Panc1 (cell line): Measurements from ENCODE around the gene ARHGAP44. TPM values are rescaled to one million over a fixed set of nuclear protein-coding genes. Genes with fewer than 3 reads are reported as not detected.

ENCODE experiments used
- ATAC-seq: fragments of 200-7000 bp; cut with Tn5 transposase; 2 replicates; pipeline ENCODE4 v1.9.1; 2020; ENCODE audit warnings: mild to moderate bottlenecking, moderate library complexity
- BruUV-seq: library from RNA; stranded (reverse); fragments of 400-500 nt; replicated peaks from 2 replicates; lab custom pipeline; 2021; lab: Mats Ljungman, UMichigan
- CTCF ChIA-PET: fragments of 300-600 bp; sonication (Branson Sonifier 250); formaldehyde crosslinking; loops from one replicate; lab custom pipeline; 2022; ENCODE audit warnings: antibody characterized with exemption; lab: Charles Lee
- POLR2A ChIA-PET: fragments of 300-600 bp; sonication (Branson Sonifier 250); formaldehyde crosslinking; loops from one replicate; lab custom pipeline; 2022; ENCODE audit warnings: antibody characterized with exemption; lab: Charles Lee
- DNase-seq: peaks from one replicate; pipeline ENCODE4 v3.0.0-alpha.2; 2010; ENCODE audit warnings: low read depth, low spot score
- H3K27ac ChIP-seq: 2 replicates; pipeline ENCODE4 v1.5.1; 2011; ENCODE audit warnings: mild to moderate bottlenecking, low read length, inconsistent platforms
- H3K27me3 ChIP-seq: fragments of 200-500 bp; sonication (Bioruptor generic); 2 replicates; pipeline ENCODE4 v1.6.0; 2014; ENCODE audit warnings: low read length, inconsistent platforms; ENCODE audit not compliant: control insufficient read depth, insufficient read depth
- H3K36me3 ChIP-seq: fragments of 200-500 bp; sonication (Bioruptor generic); 2 replicates; pipeline ENCODE4 v1.5.1; 2014; ENCODE audit warnings: inconsistent platforms, mild to moderate bottlenecking, low read length, moderate library complexity; ENCODE audit not compliant: control insufficient read depth, insufficient read depth
- H3K4me1 ChIP-seq: 2 replicates; pipeline ENCODE4 v1.5.1; 2011; ENCODE audit warnings: inconsistent platforms, mild to moderate bottlenecking, low read length, moderate library complexity; ENCODE audit not compliant: control insufficient read depth, insufficient read depth
- H3K4me3 ChIP-seq, 2 experiments: 2 replicates each; pipeline ENCODE4 v1.5.1; 2011 to 2012; ENCODE audit warnings: low read depth in 2 of 2, low read length in 2 of 2, mild to moderate bottlenecking in 2 of 2, inconsistent platforms in 1 of 2, moderate library complexity in 1 of 2
- H3K9me3 ChIP-seq: fragments of 200-500 bp; sonication (Bioruptor generic); 2 replicates; pipeline ENCODE4 v1.5.1; 2014; ENCODE audit warnings: low read depth, mild to moderate bottlenecking, inconsistent platforms, low read length, moderate library complexity; ENCODE audit not compliant: control insufficient read depth, insufficient read depth
- CTCF ChIP-seq: fragments of 450-650 bp; IDR thresholded peaks from 2 replicates; pipeline ENCODE4 v1.5.1; 2017; ENCODE audit warnings: mild to moderate bottlenecking
- POLR2AphosphoS5 ChIP-seq: IDR thresholded peaks from 2 replicates; pipeline ENCODE4 v1.6.1; 2012; ENCODE audit warnings: mild to moderate bottlenecking, low read depth, low read length, moderate library complexity
- REST ChIP-seq, 2 experiments: IDR thresholded peaks; 2 replicates each; pipeline ENCODE4 v1.6.1; 2011 to 2012; ENCODE audit warnings: low read depth in 2 of 2, control low read depth in 1 of 2, low read length in 1 of 2, mild to moderate bottlenecking in 1 of 2, moderate library complexity in 1 of 2; ENCODE audit not compliant: insufficient read depth in 1 of 2
- SIN3A ChIP-seq: IDR thresholded peaks from 2 replicates; pipeline ENCODE4 v1.6.1; 2012; ENCODE audit warnings: low read depth, mild to moderate bottlenecking, low read length, moderate library complexity, borderline replicate concordance; ENCODE audit not compliant: insufficient read depth
- TCF7L2 ChIP-seq: IDR thresholded peaks from 2 replicates; pipeline ENCODE4 v1.6.1; 2011; ENCODE audit warnings: mild to moderate bottlenecking, low read depth, low read length, inconsistent platforms
- in situ Hi-C: cut with HindIII; loops from 2 replicates; pipeline ENCODE4 v1.10.0; 2016; ENCODE audit warnings: low sequenced_read_pairs, low pct_unique_long_range_greater_than_20kb
- intact Hi-C: fragments of 100-400 bp; cut with micrococcal nuclease; formaldehyde crosslinking; loops from one replicate; pipeline ENCODE4 v1.10.0; 2022; ENCODE audit not compliant: unreplicated experiment
- total RNA-seq: library from RNA; stranded (reverse); gene quantifications from one replicate; pipeline ENCODE4 v1.2.1, GENCODE V29; 2021; ENCODE audit not compliant: unreplicated experiment

The ARHGAP44 gene
- total RNA-seq, 1 experiment from 2014 or later = 0.80 TPM

- ChIA-PET POLR2A (no interaction called here), CTCF (no interaction called here)
- Histone ChIP-seq H3K4me3 (no peak overlapping the region), H3K9me3 (no peaks in the 10 kb centered on the region), H3K36me3 (peaks cover 23% of the 10 kb centered on the region), H3K4me1 (no peaks in the 10 kb centered on the region), H3K27ac (no peak overlapping the region), H3K27me3 (no peaks in the 10 kb centered on the region)
- in situ Hi-C loops (no loop called here), intact Hi-C loops (loop anchor here (10.0 kb wide), 1 partner anchor 750 kb away; no protein-coding TSS in a partner anchor)
- TF ChIP-seq CTCF (no peak), REST (IDR thresholded peaks at IDR 0.05; ENCODE audit: insufficient read depth in 1 of 2, low read depth in 2 of 2, low read length in 1 of 2) (no peak), POLR2AphosphoS5 (no peak), SIN3A (no peak), TCF7L2 (no peak)
- no TSS peak for BruUV-seq
- ATAC-seq = no peak
- no peak for DNase-seq
These were observed 215.0 kb downstream of the ARHGAP44 start for GRCh38 chr17:13004336-13004735.

GRCh38 chr17:13005530-13005929, 216.2 kb downstream of the ARHGAP44 start:
- ChIA-PET CTCF (no interaction called here), POLR2A (interaction anchor here (0.5 to 0.6 kb wide), 2 partner anchors 19 to 1371 kb away, joined by 3 read pairs; no protein-coding TSS in a partner anchor)
- no TSS peak for BruUV-seq
- H3K9me3 ChIP-seq = no peaks in the 10 kb centered on the region
- no peak for DNase-seq
- H3K27ac ChIP-seq = no peak overlapping the region
- no peaks in the 10 kb centered on the region for H3K4me1 ChIP-seq
- no peak for ATAC-seq
- no peak overlapping the region for H3K4me3 ChIP-seq
- TF ChIP-seq SIN3A = no peak
- no peak for TF ChIP-seq TCF7L2
- no peak for TF ChIP-seq REST (IDR thresholded peaks at IDR 0.05; ENCODE audit: insufficient read depth in 1 of 2, low read depth in 2 of 2, low read length in 1 of 2)
- no peak for TF ChIP-seq POLR2AphosphoS5
- TF ChIP-seq CTCF = no peak
- H3K36me3 ChIP-seq = peaks cover 22% of the 10 kb centered on the region
- H3K27me3 ChIP-seq = no peaks in the 10 kb centered on the region
- in situ Hi-C loops = no loop called here
- intact Hi-C loops = loop anchor here (10.0 kb wide), 1 partner anchor 751 kb away; no protein-coding TSS in a partner anchor
